ENCODE data around the gene CASZ1.

GRCh38 chr1:10779201-10779600 lies 17.2 kb downstream of the CASZ1 start:
- TF ChIP-seq, protein P1, sequence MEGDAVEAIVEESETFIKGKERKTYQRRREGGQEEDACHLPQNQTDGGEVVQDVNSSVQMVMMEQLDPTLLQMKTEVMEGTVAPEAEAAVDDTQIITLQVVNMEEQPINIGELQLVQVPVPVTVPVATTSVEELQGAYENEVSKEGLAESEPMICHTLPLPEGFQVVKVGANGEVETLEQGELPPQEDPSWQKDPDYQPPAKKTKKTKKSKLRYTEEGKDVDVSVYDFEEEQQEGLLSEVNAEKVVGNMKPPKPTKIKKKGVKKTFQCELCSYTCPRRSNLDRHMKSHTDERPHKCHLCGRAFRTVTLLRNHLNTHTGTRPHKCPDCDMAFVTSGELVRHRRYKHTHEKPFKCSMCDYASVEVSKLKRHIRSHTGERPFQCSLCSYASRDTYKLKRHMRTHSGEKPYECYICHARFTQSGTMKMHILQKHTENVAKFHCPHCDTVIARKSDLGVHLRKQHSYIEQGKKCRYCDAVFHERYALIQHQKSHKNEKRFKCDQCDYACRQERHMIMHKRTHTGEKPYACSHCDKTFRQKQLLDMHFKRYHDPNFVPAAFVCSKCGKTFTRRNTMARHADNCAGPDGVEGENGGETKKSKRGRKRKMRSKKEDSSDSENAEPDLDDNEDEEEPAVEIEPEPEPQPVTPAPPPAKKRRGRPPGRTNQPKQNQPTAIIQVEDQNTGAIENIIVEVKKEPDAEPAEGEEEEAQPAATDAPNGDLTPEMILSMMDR (IDR thresholded peaks at IDR 0.05), result no peak
- no peak for TF ChIP-seq POLR2A (IDR thresholded peaks at IDR 0.05)

Data from testis (tissue), 2 donors.